Spleen (tissue), 11 donors: ENCODE data around the gene AP5Z1. TPM values are rescaled to one million over a fixed set of nuclear protein-coding genes. Genes with fewer than 3 reads are reported as not detected.
A peak's percentile ranks its signal among the peaks of the same experiment; 100 is the strongest.

Experiments
- DNase-seq: peaks from one replicate; pipeline ENCODE4 v3.0.0-alpha.2; 2020
- H3K27ac ChIP-seq, 8 donors: fragments of 200-600 bp; sonication (generic) in 7 of 8; 1 replicate in 4 of 8; 2 replicates in 4 of 8; pipeline versions ENCODE4 v1.5.0 to v1.8.0; 2016 to 2021; ENCODE audit warnings: inconsistent platforms in 4 of 8, mild to moderate bottlenecking in 4 of 8, moderate library complexity in 1 of 8
- H3K27me3 ChIP-seq, 7 donors: fragments of 200-600 bp; sonication (generic) in 6 of 7; replicated peaks in 1 of 7; 1 replicate in 4 of 7; 2 replicates in 3 of 7; pipeline versions ENCODE4 v1.5.0 to v1.8.0; 2016 to 2021; ENCODE audit warnings: inconsistent platforms in 3 of 7, mild to moderate bottlenecking in 1 of 7
- H3K36me3 ChIP-seq, 6 donors: fragments of 200-600 bp; sonication (generic) in 5 of 6; 1 replicate in 4 of 6; 2 replicates in 2 of 6; pipeline versions ENCODE4 v1.5.0 to v1.8.0; 2016 to 2021; ENCODE audit warnings: inconsistent platforms in 2 of 6
- H3K4me1 ChIP-seq, 6 donors: fragments of 200-600 bp; sonication (generic) in 5 of 6; 1 replicate in 3 of 6; 2 replicates in 3 of 6; pipeline versions ENCODE4 v1.5.0 to v1.8.0; 2016 to 2021; ENCODE audit warnings: inconsistent platforms in 3 of 6
- H3K4me3 ChIP-seq, 8 donors: fragments of 200-600 bp; sonication (generic) in 7 of 8; 1 replicate in 4 of 8; 2 replicates in 4 of 8; pipeline versions ENCODE4 v1.5.0 to v1.8.0; 2016 to 2021; ENCODE audit warnings: inconsistent platforms in 4 of 8, mild to moderate bottlenecking in 4 of 8, moderate library complexity in 2 of 8
- H3K9me3 ChIP-seq, 8 donors: fragments of 200-600 bp; sonication (generic) in 7 of 8; 1 replicate in 4 of 8; 2 replicates in 4 of 8; pipeline versions ENCODE4 v1.5.0 to v1.8.0; 2016 to 2021; ENCODE audit warnings: inconsistent platforms in 4 of 8
- CTCF ChIP-seq, 11 experiments: fragments of 200-600 bp in 7 of 11; fragments of 450-650 bp in 4 of 11; sonication (generic) in 4 of 11; IDR thresholded peaks in 8 of 11; conservative IDR thresholded peaks in 3 of 11; 1 replicate in 7 of 11; 2 replicates in 4 of 11; pipeline versions ENCODE4 v1.4.0 to v1.8.0; 2016 to 2021; ENCODE audit warnings: antibody characterized with exemption in 11 of 11, inconsistent platforms in 4 of 11, mild to moderate bottlenecking in 1 of 11
- POLR2AphosphoS5 ChIP-seq, 3 donors: sonication (generic); formaldehyde crosslinking; IDR thresholded peaks; one replicate each; pipeline ENCODE4 v1.5.1; 2017; ENCODE audit warnings: antibody characterized with exemption in 3 of 3
- WGBS, 5 donors: extraction: QIAGEN DNeasy Blood & Tissue Kit in 3 of 5; methylation state at CpG; one replicate each; pipeline versions ENCODE4 v1.1.5 to v1.1.7; 2013 to 2018; 5-methylcytosine and 5-hydroxymethylcytosine counted together
- intact Hi-C: fragments of 100-400 bp; cut with DNase I; formaldehyde crosslinking; loops from one replicate; pipeline ENCODE4 v1.15.0; 2023; ENCODE audit warnings: low total_unique reads
- polyA plus RNA-seq, 3 donors: library from polyadenylated mRNA; stranded (reverse); fragments of 200-250 nt; gene quantifications; one replicate each; pipeline ENCODE4 v1.2.1, GENCODE V29; 2013
- total RNA-seq, 7 donors: library from RNA; depleted of rRNA in 3 of 7; stranded (reverse); fragments of >200 nt in 3 of 7; fragmentation: NEBNext Ultra II Directional in 4 of 7; extraction: Animal tissue kit (Norgen Biotek cat#: 25700) in 4 of 7; gene quantifications; one replicate each; pipeline versions ENCODE4 v1.1.0 to v1.2.1, GENCODE V29; 2016 to 2021
- donor health status: healthy with polysubstance abuse.
- donor health status: DM: no; HTN: no; CAD: no; lungs with moderate emphysema.
- donor health status: DM: no; HTN: no; CAD: no.
- donor health status: Bipolar disorder and iron deficiency.
- donor health status: healthy.
- donor health status: DM: no; HTN: no; CAD: no.
- donor health status: DM: yes; HTN: yes; CAD: no.

AP5Z1 gene
- total and polyA plus RNA-seq, 10 donors = 39.3 to 156 (median 64.7) TPM

GRCh38 chr7:4763794-4764185 lies 11.6 kb upstream of the AP5Z1 start:
- Histone ChIP-seq H3K9me3 (no peaks in the 10 kb centered on the region), H3K27me3 (no peaks in the 10 kb centered on the region), H3K4me1 (no peaks in the 10 kb centered on the region), H3K27ac (no peak overlapping the region), H3K36me3 (peaks cover 10 to 97% (median 65%) of the 10 kb centered on the region in 6 donors), H3K4me3 (no peak overlapping the region)
- DNase-seq = no peak
- intact Hi-C loops = no loop called here
- TF ChIP-seq POLR2AphosphoS5 (IDR thresholded peaks at IDR 0.05) (peak in 1 of 3 donors; percentile 12), CTCF (IDR thresholded peaks at IDR 0.05 in 8 of 11, conservative IDR thresholded peaks at IDR 0.05 in 3 of 11) (no peak)
- 95 to 98% (median 96%) methylated on average over 21 of the region's 21 CpGs for whole genome bisulfite sequencing, 5 donors

DNA sequence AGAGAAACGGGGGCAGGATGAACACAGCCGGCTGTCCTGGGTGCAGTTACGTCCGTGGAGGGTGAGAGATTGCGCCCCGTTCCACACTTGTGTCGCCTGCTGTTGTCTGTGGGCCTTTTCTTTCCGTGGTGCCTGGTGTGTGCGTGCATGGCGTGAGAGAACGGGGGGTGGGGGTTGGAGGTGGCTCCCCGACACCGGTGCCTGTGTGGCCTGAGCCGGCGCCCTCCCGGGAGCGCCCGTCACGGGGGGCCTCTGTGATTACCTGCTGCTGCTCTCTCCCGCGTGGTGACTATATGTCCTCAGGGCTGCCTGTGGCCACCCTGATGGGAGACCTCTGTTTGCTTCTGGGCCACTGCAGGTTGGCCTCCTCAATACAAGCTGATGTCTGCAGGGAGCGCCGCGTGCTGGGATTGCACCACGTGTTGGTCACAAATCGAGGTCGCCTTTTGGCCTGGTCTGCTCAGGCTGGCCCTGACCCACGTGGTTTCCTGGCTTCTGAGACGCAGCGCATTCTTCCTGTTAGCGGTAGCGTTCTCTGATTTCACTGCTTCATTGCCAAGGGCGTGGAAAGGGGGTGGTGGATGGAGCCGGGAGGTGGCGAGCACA lies 10.9 kb upstream of the AP5Z1 start:
- Histone ChIP-seq H3K36me3 (peaks cover 10 to 96% (median 58%) of the 10 kb centered on the region in 6 donors), H3K4me1 (peaks cover 0 to 2% (median 0%) of the 10 kb centered on the region in 6 donors), H3K4me3 (no peak overlapping the region), H3K9me3 (no peaks in the 10 kb centered on the region), H3K27me3 (no peaks in the 10 kb centered on the region), H3K27ac (no peak overlapping the region)
- TF ChIP-seq POLR2AphosphoS5 (IDR thresholded peaks at IDR 0.05) = peak in 1 of 3 donors; percentile 10
- TF ChIP-seq CTCF (IDR thresholded peaks at IDR 0.05 in 8 of 11, conservative IDR thresholded peaks at IDR 0.05 in 3 of 11) = no peak
- peak; percentile 71 for DNase-seq
- 80 to 89% (median 83%) methylated on average over 28 to 35 of the region's 35 CpGs for WGBS, 5 donors
- intact Hi-C loops = no loop called here

DNA sequence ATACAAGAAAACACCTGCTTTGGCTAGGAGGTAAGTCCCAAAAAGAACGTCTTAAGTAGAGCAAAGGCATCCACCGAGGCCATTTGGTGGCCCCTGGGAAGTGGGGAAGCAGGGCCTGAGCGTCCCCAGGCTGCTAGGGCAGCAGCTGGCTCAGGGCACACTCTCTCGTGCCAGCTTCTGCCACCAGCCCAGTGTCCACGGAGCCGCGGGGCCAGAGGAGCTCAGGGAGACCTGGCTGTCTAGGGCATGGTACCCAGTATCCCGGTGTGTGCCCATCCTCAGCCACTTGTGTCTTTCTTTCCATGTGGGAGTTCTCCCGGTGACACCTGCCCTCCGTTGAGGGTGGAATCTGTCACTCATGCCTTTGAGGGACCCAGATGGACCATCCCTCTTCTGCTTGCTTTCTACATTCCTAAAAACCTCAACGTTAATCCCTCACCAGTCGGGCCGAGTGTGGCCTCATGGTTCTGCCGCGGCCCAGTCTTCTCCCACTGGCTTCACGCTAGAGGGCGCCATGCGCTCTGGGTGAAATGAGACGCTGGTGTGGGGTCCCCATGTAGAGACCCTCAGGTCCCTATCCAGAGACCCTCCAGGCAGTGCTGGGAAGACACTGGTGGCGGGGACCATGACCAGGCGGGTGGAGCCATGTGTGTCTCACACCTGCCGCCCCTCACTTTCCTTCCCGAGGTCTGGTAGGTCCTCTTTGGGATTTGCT lies 9.5 kb upstream of the AP5Z1 start:
- Histone ChIP-seq H3K9me3 (no peaks in the 10 kb centered on the region), H3K4me3 (no peak overlapping the region), H3K36me3 (peaks cover 8 to 83% (median 44%) of the 10 kb centered on the region in 6 donors), H3K27ac (no peak overlapping the region), H3K27me3 (no peaks in the 10 kb centered on the region), H3K4me1 (peaks cover 0 to 10% (median 0%) of the 10 kb centered on the region in 6 donors)
- WGBS, 5 donors = 89 to 94% (median 91%) methylated on average over 23 of the region's 23 CpGs
- intact Hi-C loops = no loop called here
- TF ChIP-seq POLR2AphosphoS5 (IDR thresholded peaks at IDR 0.05) (peak in 1 of 3 donors; percentile 15), CTCF (IDR thresholded peaks at IDR 0.05 in 8 of 11, conservative IDR thresholded peaks at IDR 0.05 in 3 of 11) (no peak)
- DNase-seq = no peak
